GM13976 (cell line): ENCODE measurements around the gene SLC16A4.
"Not testable (repeated sequence)": the region's sequence is repeated elsewhere in the genome, so short reads cannot be mapped to it uniquely, and the experiment has no call there.

Experiments used
- DNase-seq: peaks from one replicate; pipeline ENCODE4 v3.0.0; 2012; ENCODE audit warnings: low spot score
- in situ Hi-C: fragments of 300-500 bp; cut with MboI; formaldehyde crosslinking; loops from one replicate; pipeline ENCODE4 v1.12.0; 2022; ENCODE audit warnings: low sequenced_read_pairs, mixed read lengths, inconsistent platforms; ENCODE audit not compliant: unreplicated experiment
- TF ChIP-seq, protein P1 (sequence below): IDR thresholded peaks from 2 replicates; pipeline ENCODE4 v1.5.1; 2012; ENCODE audit warnings: borderline replicate concordance, mild to moderate bottlenecking; ENCODE audit not compliant: insufficient read depth; ENCODE audit errors: extremely low read depth, missing control alignments, control extremely low read depth

Gene SLC16A4

DNA sequence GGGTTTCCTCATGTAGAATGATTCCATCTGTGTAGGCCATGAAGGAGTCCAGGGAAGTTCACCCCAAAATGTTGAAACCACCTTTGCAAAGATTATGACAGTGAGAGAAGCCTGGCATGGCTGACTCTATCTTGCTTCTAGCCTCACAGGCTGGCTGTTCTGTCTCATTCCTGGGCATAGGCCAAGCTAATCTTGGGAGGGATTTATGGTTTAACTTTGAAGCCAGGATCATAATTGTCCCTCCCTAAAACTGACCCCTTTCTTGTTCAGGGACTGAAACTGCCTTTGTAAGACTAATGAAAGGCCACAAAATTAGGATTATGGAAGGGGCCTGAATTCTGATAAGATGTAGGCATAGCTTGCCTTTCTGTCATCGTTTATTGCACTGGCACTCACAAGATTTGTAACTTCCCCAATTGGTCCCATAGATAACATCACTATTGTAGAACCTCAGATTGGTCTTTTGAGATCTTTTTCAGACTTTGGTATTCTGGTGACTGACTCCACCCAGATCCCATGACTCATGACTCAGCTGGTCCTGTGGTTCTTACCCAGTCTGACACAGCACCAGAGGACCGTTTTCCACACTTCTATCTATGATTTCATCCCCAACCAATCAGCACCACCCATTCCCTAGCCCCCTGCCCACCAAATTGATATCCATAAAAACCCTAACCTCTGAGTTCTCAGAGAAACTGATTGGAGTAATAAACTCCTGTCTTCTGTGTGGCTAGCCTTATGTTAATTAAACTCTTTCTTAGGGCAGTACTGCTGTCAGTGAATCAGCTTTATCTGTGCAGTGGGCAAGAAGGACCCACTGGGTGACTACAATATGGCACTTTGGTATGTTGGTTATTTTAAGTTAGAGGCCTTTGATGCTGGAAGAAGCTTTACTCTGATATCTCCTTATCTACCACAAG is 30.3 kb upstream of the SLC16A4 start:
- in situ Hi-C loops = no loop called here
- DNase-seq = no peak
- TF ChIP-seq, protein P1, sequence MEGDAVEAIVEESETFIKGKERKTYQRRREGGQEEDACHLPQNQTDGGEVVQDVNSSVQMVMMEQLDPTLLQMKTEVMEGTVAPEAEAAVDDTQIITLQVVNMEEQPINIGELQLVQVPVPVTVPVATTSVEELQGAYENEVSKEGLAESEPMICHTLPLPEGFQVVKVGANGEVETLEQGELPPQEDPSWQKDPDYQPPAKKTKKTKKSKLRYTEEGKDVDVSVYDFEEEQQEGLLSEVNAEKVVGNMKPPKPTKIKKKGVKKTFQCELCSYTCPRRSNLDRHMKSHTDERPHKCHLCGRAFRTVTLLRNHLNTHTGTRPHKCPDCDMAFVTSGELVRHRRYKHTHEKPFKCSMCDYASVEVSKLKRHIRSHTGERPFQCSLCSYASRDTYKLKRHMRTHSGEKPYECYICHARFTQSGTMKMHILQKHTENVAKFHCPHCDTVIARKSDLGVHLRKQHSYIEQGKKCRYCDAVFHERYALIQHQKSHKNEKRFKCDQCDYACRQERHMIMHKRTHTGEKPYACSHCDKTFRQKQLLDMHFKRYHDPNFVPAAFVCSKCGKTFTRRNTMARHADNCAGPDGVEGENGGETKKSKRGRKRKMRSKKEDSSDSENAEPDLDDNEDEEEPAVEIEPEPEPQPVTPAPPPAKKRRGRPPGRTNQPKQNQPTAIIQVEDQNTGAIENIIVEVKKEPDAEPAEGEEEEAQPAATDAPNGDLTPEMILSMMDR = no peak

GRCh38 chr1:110420023-110420662 is 29.3 kb upstream of the SLC16A4 start:
- in situ Hi-C loops = no loop called here
- DNase-seq = no peak
- TF ChIP-seq, protein P1 = no peak

DNA sequence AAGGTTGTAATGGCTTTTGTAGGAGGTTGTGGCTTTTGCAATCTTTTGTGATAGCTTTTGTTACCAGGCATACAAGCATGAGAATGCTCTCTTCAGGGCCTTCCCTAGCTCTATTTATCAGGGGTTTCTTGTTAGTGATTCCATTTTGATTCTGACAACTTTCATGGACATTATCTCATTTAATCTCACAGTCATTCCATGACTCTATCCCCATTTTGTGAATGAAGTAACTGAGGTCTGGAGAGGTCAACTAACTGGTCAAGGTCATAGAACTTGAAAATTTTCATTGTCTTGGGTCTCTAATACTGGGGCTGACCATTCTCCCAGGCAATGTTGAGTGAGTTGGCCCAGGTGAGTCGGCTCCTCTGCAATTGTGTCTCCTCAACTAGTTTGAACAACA is 27.9 kb upstream of the SLC16A4 start:
- DNase-seq = no peak
- TF ChIP-seq, protein P1 = no peak
- in situ Hi-C loops = no loop called here

DNA sequence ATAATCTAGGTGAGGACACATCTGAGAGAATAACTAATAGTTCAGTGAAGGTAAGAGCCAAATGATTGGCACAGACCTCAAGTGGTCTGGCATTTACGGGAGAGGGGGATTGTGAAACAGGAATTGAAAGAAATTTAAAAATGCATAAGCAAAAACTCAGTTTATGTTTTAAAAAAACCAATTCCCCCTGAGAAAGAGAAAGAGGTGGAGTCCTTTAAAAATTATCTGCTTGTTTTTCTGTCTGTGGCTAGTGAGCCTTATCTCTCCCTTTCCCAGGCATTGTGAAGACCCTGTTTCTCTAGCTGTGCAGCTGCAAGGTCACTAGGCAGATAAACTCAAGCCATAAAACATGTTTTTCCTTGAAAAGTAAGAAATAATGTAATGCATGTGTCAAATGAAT is 22.2 kb upstream of the SLC16A4 start:
- in situ Hi-C loops, DNase-seq: not testable (repeated sequence)

DNA sequence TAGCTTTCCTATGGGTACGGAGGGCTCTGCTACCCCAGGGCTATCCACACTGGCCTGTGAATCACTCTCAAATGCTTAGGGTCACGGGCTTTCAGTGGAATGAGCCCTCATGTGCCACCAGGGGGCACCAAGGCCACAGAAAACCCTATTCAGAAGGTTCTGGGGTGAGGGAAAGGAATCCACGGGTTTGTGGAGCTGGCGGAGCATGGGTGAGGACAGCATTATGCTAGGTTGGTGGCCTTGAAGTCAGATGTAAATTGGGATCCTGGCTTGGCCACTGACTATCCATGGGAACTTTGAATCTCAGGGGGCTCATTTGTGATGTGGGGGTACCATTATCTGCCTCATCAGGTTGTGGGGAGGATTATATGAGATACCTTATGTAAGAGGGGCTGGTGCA is 21.8 kb upstream of the SLC16A4 start:
- peak; percentile 62 for DNase-seq
- in situ Hi-C loops = no loop called here
- TF ChIP-seq, protein P1 = peak; percentile 71

DNA sequence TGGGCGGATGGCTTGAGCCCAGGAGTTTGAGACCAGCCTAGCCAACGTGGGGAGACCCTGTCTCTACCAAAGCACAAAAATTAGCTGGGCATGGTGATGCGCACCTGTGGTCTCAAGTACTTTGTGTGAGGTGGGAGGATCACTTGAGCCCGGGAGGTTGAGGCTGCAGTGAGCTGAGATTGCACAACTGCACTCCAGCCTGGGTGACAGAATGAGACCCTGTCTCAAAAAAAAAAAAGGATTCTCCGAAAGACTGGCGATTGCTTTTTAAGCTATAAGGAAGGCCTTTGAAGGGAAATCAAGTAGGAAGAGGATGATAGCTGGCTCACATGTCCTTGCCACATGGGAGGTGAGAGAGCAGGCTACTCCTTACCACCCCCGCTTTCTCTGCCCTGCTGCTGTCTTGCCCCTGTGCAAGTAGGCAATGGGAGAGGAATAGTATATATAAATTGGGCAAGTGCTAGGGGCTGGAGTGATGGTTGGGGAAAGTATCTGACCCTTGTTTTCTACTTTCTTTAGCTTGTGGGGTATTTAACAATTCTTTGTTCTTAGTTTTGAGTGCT is 20.4 kb upstream of the SLC16A4 start:
- TF ChIP-seq, protein P1 = no peak
- DNase-seq = no peak
- in situ Hi-C loops = no loop called here

DNA sequence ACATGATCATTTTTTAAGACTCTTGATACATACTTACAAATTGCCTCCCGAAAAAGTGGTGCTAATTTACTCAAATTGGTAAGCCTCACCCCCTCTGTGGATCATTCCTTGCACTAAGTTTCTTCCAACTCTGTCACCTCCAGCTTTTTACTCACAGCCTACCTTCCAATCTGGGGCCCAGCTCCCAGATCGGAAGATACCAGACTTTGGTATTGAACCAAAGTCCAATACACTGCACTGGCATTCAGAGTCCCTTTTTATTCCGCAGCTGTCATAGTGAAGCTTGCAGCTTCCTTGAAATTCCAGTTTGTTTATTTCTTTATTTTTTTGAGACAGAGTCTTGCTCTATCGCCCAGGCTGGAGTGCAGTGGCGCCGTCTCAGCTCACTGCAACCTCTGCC is 18.5 kb upstream of the SLC16A4 start:
- TF ChIP-seq, protein P1 = no peak
- in situ Hi-C loops = no loop called here
- no peak for DNase-seq
